Measurements from ENCODE around the gene CFAP65.

Gene CFAP65

DNA sequence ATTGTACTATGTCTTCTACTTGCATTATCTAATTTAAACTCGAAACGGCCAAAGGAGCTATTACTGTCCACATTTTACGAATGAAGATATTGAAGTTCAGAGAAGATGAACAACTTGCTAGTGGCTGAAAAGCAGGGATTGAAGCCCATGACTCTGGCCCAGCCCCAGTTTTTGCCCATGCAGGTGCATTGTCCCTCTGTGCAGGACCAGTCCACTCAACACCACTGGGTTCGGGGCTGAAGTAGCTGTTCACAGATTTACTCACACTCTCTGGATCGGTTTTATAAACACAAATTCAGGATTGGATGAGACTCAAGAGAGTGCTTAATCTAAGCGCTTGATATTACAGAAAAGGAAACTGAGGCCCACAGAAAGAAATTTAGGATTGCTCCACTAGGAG is 20.8 kb upstream of the CFAP65 start:
- FAIRE-seq (no peak), DNase-seq (ENCODE audit: low spot score) (no peak)

- DNase-seq (ENCODE audit: low spot score): no peak
These were observed 19.8 kb upstream of the CFAP65 start, which contains the start of gene IHH for GRCh38 chr2:219060821-219061791. Gene IHH, minus strand, starts transcription at chr2:219060921. Its CDS starts 454 bp downstream, at chr2:219060467.

GRCh38 chr2:219059725-219060682 is 18.7 kb upstream of the CFAP65 start:
- DNase-seq (ENCODE audit: low spot score) (no peak), FAIRE-seq (no peak)

More at GRCh38 chr2:219060821-219061791, 19.8 kb upstream of the CFAP65 start, which contains the start of gene IHH:
- no peak for FAIRE-seq

DNA sequence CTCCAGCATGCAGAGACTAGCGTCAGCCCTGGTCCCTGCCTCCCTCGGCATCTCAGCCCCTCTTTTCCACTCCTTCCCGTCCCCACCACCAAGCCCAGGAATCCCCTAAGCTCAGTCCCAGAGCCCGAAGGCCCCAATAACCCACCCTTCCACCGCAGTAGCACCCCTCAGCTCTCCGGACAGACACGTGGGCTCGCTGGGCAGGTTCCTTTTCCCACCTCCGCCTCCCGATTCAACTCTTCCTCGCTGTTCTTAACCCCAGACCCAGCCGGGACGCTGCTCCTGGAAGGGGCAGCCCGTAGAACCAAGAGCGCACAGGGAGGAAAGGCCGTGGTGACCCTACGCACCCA is 18.0 kb upstream of the CFAP65 start:
- no peak for FAIRE-seq
- DNase-seq (ENCODE audit: low spot score): no peak

GRCh38 chr2:219058541-219059374 is 17.4 kb upstream of the CFAP65 start:
- FAIRE-seq: no peak
- DNase-seq (ENCODE audit: low spot score): peak; percentile 27

DNA sequence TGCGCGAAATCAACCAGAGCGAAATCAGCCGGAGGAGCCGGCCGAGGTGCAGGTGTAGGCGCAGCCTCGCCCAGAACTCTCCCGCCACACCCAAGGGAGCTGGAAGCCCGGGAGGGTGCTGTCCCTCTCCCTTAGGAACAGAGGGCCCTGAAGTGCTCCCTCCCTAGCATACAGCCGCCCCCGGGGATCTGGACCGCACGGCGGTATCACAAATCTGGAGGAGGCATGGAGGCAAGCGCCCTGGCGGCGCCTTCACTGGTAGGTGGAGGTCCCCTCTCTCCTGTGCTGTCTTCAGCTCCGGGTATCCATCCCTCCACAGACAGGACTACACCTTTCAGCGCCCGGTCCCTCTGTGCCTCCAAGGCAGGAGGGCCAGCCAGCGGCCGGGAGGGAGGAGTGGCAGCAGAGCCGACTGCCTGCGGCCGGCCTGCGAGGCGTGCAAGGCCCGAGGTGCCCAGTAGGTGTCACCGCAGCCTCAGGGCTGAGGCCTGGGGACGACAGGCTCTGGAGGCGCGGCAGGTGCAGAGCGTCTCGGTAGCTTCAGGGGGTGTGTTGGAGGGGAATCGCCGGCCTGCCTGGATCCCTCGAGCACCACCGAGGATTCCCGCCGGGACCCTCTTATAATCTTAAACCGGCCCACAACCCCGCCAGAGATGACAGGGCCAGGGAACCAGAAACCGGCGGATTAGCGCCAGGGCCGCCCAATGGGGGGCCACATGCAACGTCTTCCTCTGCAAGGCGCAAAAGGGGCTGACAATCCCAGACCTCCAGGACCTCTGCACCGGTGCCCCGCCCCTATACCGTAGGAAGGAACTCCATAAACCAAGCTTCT is 16.6 kb upstream of the CFAP65 start:
- FAIRE-seq: no peak
- DNase-seq (ENCODE audit: low spot score): peak; percentile 50

- FAIRE-seq: no peak
- DNase-seq (ENCODE audit: low spot score): no peak
These were observed 15.8 kb upstream of the CFAP65 start for GRCh38 chr2:219056896-219057708.

DNA sequence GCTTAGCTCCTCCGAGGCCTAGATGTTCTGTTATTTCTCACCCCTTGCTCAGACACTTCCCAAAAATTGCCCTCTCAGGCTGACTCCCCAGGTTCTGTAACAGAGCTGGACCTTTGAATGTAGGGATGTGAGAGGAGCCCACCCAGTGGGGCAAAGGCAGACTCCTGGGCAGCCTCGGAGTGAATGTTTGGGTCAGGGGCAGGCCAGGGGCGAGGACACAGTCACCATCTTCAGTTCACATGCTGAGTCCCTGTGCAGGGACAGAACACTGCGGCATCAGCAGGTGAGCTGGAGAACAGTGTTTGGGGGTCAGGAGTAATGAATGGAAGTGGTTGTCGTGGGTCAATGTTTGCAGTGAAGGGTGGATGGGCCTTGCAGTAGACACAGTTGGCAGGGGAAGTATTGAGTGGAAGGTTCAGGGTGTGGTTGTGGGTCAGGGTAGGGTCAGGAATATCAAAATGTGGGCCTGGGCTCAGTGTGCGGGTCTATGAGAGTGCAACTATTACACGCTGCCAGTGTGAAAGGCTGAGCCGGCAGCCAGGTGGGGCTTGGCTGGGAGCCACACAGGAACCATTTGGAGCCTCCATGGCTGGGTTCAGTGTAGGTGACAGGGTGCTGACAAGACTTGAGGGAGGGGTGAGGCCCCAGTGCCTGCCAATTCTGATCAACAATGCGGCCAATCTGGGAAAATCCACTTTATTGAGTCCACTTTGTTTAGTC is 15.0 kb upstream of the CFAP65 start:
- DNase-seq (ENCODE audit: low spot score): no peak
- no peak for FAIRE-seq

DNA sequence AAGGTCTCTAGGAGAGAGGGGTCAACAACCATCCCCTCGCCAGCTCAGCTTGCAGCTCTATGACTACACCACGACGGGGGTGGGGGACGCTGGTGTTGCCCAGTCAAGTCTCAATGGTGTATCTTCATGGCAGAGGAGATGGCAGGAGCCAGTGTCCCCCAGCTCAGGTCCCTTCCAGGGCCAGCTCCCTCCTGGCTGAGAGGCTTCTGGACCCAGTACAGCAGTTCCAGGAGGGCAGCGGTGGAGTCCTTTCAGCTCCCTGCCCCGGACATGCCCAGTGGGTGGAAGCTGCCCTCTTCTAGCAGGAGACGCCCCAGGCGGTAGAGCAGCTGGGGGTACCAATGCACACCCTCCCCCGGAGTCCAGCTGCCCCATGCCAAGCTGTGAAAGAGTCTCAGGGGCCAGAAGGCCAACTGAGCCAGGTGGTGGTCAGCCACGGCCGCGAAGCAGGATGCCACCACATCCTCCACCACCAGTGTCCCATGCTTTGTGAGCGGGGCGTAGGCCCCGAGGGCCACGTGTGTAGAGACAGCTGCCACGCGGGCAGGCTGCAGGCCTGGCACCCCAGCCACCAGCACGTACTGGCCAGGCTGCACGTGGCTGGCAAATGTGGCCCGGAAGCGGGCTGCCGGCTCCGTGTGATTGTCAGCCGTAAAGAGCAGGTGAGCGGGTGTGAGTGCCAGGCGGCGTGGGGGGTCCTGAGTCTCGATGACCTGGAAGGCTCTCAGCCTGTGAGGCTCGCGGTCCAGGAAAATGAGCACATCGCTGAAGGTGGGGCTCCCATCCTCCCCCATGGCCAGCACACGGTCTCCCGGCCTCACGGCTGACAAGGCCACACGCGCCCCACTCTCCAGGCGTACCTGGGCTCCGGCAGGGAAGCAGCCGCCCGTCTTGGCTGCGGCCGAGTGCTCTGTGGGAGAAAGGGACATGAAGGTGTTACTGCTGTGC is 13.9 kb upstream of the CFAP65 start:
- no peak for DNase-seq (ENCODE audit: low spot score)
- no peak for FAIRE-seq

- DNase-seq (ENCODE audit: low spot score): no peak
- FAIRE-seq: no peak
These were observed 8.0 kb upstream of the CFAP65 start for GRCh38 chr2:219049282-219049681.

DNA sequence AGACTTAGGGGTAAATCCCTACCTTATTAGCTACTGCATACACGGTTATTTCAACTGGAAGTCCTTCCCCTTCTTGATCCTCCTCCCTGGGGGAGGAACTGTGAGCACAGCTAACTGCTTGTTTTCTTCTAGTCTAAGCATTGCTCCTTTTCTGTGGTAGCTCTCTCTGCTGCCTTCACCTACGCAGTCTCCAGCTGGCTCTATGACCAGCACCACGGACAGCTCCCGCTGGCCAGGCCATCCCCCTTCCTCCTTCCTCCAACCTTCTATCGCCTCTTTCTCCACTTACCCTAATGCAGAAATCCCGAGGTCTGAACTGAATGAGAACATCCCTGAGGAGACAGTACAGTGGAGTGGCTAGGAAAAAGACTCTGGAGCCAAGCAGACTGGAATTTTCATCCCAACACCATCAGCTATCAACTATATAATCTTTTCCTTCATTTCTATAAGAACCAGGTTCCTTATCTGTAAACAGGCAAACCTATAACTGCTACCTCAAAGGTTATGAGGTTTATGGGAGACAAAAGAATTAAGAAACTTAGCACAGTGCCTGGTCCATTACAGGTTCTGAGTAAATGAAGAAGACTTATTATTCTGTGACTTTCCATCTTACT is 4.7 kb upstream of the CFAP65 start:
- FAIRE-seq (no peak), DNase-seq (ENCODE audit: low spot score) (no peak)

- no peak for FAIRE-seq
- no peak for DNase-seq (ENCODE audit: low spot score)
These were observed 1.4 kb upstream of the CFAP65 start for GRCh38 chr2:219042750-219043149.

- DNase-seq (ENCODE audit: low spot score) (no peak), FAIRE-seq (no peak)
These were observed 841 bp upstream of the CFAP65 start for GRCh38 chr2:219042157-219042556.

DNA sequence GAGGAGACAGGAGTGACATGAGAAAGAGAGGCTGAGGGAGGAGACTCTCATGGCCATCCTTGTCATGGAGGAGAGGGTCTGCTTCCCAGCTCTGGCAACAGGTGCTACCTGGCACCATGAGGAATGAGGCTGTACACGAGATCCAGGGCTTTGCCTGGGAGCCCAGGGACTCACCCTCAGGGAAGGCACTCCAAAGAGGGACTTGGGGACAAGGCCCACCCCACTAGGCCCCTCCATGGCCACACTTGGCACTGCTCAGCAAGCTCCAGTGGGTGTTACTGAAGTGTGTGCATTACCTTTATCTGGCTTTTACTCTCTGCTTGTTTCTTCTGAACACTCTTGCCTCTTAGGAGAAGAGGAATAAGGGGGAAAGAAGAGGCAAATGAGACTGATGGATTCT is 2.7 kb downstream of the CFAP65 start:
- DNase-seq (ENCODE audit: low spot score) (no peak), FAIRE-seq (no peak)

- DNase-seq (ENCODE audit: low spot score): no peak
- no peak for FAIRE-seq
These were observed 3.4 kb downstream of the CFAP65 start for GRCh38 chr2:219037783-219038499.

DNA sequence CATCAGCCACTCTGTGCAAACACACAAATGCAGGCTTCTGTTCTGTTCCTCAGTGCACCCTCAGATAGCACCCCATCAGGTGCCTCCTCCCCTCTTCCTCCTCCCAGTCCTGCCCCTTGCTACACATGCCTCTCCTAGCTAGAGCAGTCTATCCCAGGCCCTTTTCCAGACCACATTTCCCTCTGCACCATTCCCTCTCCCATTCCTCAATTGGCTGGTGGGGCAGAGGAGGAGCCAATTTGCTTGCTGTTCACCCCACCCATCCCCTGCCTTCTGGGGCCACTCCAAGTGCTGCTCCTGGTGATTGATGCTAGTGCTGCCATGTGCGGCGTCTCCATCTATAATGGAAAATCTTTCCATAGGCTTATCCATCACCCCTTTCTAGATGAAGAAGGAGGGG is 5.4 kb downstream of the CFAP65 start:
- no peak for DNase-seq (ENCODE audit: low spot score)
- no peak for FAIRE-seq
